ENCODE measurements around the gene ETV6.
"Not testable (repeated sequence)": the region's sequence is repeated elsewhere in the genome, so short reads cannot be mapped to it uniquely, and the experiment has no call there.

ETV6 gene

GRCh38 chr12:11630046-11630706 is 19.3 kb upstream of the ETV6 start:
- no peak for TF ChIP-seq CTCF (IDR thresholded peaks at IDR 0.05; ENCODE audit: low read depth, low read length)
- no peak for DNase-seq (ENCODE audit: low read depth in 2 of 2)
- no peak overlapping the region for H3K4me3 ChIP-seq (replicated peaks in 1 of 2; ENCODE audit: low read depth in 2 of 2, low read length in 2 of 2)

- no peak for TF ChIP-seq CTCF (IDR thresholded peaks at IDR 0.05; ENCODE audit: low read depth, low read length)
- no peak overlapping the region for H3K4me3 ChIP-seq (replicated peaks in 1 of 2; ENCODE audit: low read depth in 2 of 2, low read length in 2 of 2)
- DNase-seq (ENCODE audit: low read depth in 2 of 2): no peak
Observed at GRCh38 chr12:11631288-11631687, 18.2 kb upstream of the ETV6 start.

- not testable (repeated sequence) for H3K4me3 ChIP-seq (replicated peaks in 1 of 2; ENCODE audit: low read depth in 2 of 2, low read length in 2 of 2); DNase-seq (ENCODE audit: low read depth in 2 of 2)
Observed at GRCh38 chr12:11631881-11632280, 17.6 kb upstream of the ETV6 start.

- no peak overlapping the region for H3K4me3 ChIP-seq (replicated peaks in 1 of 2; ENCODE audit: low read depth in 2 of 2, low read length in 2 of 2)
- no peak for DNase-seq (ENCODE audit: low read depth in 2 of 2)
- TF ChIP-seq CTCF (IDR thresholded peaks at IDR 0.05; ENCODE audit: low read depth, low read length): no peak
Observed at GRCh38 chr12:11633968-11634367, 15.5 kb upstream of the ETV6 start.

- TF ChIP-seq CTCF (IDR thresholded peaks at IDR 0.05; ENCODE audit: low read depth, low read length): no peak
- no peak overlapping the region for H3K4me3 ChIP-seq (replicated peaks in 1 of 2; ENCODE audit: low read depth in 2 of 2, low read length in 2 of 2)
- DNase-seq (ENCODE audit: low read depth in 2 of 2): peak in 1 of 2 donors; percentile 33
Observed at GRCh38 chr12:11635341-11635740, 14.1 kb upstream of the ETV6 start.

- H3K4me3 ChIP-seq (replicated peaks in 1 of 2; ENCODE audit: low read depth in 2 of 2, low read length in 2 of 2): no peak overlapping the region
- no peak for TF ChIP-seq CTCF (IDR thresholded peaks at IDR 0.05; ENCODE audit: low read depth, low read length)
- DNase-seq (ENCODE audit: low read depth in 2 of 2): peak in 1 of 2 donors; percentile 25
Observed at GRCh38 chr12:11638315-11638916, 11.1 kb upstream of the ETV6 start.

GRCh38 chr12:11639454-11639853 is 10.0 kb upstream of the ETV6 start:
- no peak for DNase-seq (ENCODE audit: low read depth in 2 of 2)
- no peak overlapping the region for H3K4me3 ChIP-seq (replicated peaks in 1 of 2; ENCODE audit: low read depth in 2 of 2, low read length in 2 of 2)
- no peak for TF ChIP-seq CTCF (IDR thresholded peaks at IDR 0.05; ENCODE audit: low read depth, low read length)

Measured in cardiac fibroblast (primary cell).